ENCODE data around the gene NEK7. TPM values are rescaled to one million over a fixed set of nuclear protein-coding genes. Genes with fewer than 3 reads are reported as not detected.

NEK7 gene
- total and polyA plus RNA-seq, 4 experiments from 2014 or later = 53.5 to 63.8 (median 57.2) TPM

- no peak for DNase-seq
- H3K9me3 ChIP-seq (ENCODE audit: control insufficient read depth in 1 of 2, low read length in 2 of 2) = no peaks in the 10 kb centered on the region
- H3K4me3 Mint-ChIP-seq = peak overlapping the region in 3 of 8 donors; percentile 11 to 76 (median 48)
- H3K9me3 Mint-ChIP-seq = peaks cover 0 to 3% (median 0%) of the 10 kb centered on the region in 8 donors
- H3K36me3 Mint-ChIP-seq = peaks cover 0 to 19% of the 10 kb centered on the region in 2 donors
- POLR2A ChIA-PET (ENCODE audit: partially characterized antibody) = interaction anchor here (0.7 to 5.8 kb wide), 4 partner anchors 8 to 25 kb away, joined by 3 to 120 read pairs (median 5); no protein-coding TSS in a partner anchor
- H3K4me1 Mint-ChIP-seq = peaks cover 45 to 82% (median 63%) of the 10 kb centered on the region in 4 donors
- no peaks in the 10 kb centered on the region for H3K36me3 ChIP-seq (ENCODE audit: insufficient read depth, low read length)
- no peaks in the 10 kb centered on the region for H3K27me3 Mint-ChIP-seq
- intact Hi-C loops (cut with micrococcal nuclease) = no loop called here
- no peak overlapping the region for H3K4me3 ChIP-seq (ENCODE audit: low read length in 2 of 2)
- no peak overlapping the region for H3K27ac ChIP-seq (ENCODE audit: low read depth, low read length)
- peak overlapping the region; percentile 22 to 98 (median 74) for H3K27ac Mint-ChIP-seq
- H3K27me3 ChIP-seq (ENCODE audit: insufficient read depth, low read length) = no peaks in the 10 kb centered on the region
- CTCF ChIA-PET (ENCODE audit: partially characterized antibody) = no interaction called here
- H3K4me1 ChIP-seq (ENCODE audit: insufficient read depth, low read length) = peaks cover 76% of the 10 kb centered on the region
Measured at GRCh38 chr1:198160946-198161614, 4.3 kb downstream of the NEK7 start.

- Mint-ChIP-seq H3K27ac (peak overlapping the region in 4 of 7 donors; percentile 74 to 98 (median 79)), H3K4me3 (peak overlapping the region in 3 of 8 donors; percentile 41 to 76 (median 48)), H3K9me3 (peaks cover 0 to 3% (median 0%) of the 10 kb centered on the region in 8 donors), H3K4me1 (peaks cover 47 to 84% (median 66%) of the 10 kb centered on the region in 4 donors), H3K36me3 (peaks cover 0 to 14% of the 10 kb centered on the region in 2 donors), H3K27me3 (no peaks in the 10 kb centered on the region)
- no peak for DNase-seq
- Histone ChIP-seq H3K9me3 (ENCODE audit: control insufficient read depth in 1 of 2, low read length in 2 of 2) (no peaks in the 10 kb centered on the region), H3K4me3 (ENCODE audit: low read length in 2 of 2) (no peak overlapping the region), H3K36me3 (ENCODE audit: insufficient read depth, low read length) (no peaks in the 10 kb centered on the region), H3K27me3 (ENCODE audit: insufficient read depth, low read length) (no peaks in the 10 kb centered on the region), H3K4me1 (ENCODE audit: insufficient read depth, low read length) (peaks cover 82% of the 10 kb centered on the region), H3K27ac (ENCODE audit: low read depth, low read length) (no peak overlapping the region)
- ChIA-PET CTCF (ENCODE audit: partially characterized antibody) (no interaction called here), POLR2A (ENCODE audit: partially characterized antibody) (interaction anchor here (0.7 to 1.1 kb wide), 4 partner anchors 10 to 26 kb away, joined by 3 to 7 read pairs (median 3); no protein-coding TSS in a partner anchor)
- intact Hi-C loops (cut with micrococcal nuclease) = no loop called here
Measured at GRCh38 chr1:198161718-198162090, 4.9 kb downstream of the NEK7 start.

DNA sequence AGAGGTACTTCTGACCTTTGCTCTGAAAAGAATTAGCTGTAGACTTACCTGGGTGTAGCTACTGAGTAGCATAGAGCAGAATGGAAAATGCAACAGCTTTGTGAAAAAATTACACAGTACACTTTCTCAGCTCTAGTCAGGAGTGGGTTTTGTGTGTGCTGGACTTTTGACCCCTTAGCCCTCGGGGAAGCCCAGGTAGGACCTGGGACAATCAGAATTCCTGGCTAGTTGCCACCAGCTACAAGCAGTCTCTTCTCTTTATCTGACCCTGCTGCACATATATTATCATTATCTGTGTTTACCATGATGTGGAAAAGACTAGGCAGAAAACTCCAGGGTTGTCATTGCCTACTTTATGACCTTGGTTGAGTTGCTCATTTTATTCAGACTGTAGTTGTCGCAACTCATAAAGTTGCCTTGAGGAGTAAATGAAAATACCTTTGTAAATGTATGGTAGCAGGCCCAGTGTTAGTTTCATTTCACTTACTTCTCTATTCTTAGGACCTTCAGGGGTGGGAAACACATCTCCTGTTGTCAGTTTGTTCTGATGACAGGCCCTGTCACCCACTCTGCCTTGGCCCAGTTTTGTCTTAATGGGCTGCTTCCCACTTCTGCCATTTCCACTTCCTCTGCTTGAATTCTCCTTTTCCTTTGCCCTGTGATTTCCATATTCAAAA, 5.4 kb downstream of the NEK7 start:
- no peak overlapping the region for H3K27ac ChIP-seq (ENCODE audit: low read depth, low read length)
- peaks cover 0 to 3% (median 0%) of the 10 kb centered on the region in 8 donors for H3K9me3 Mint-ChIP-seq
- no peak for DNase-seq
- peaks cover 87% of the 10 kb centered on the region for H3K4me1 ChIP-seq (ENCODE audit: insufficient read depth, low read length)
- intact Hi-C loops (cut with micrococcal nuclease) = no loop called here
- H3K27ac Mint-ChIP-seq = peak overlapping the region in 6 of 7 donors; percentile 6 to 98 (median 58)
- ChIA-PET CTCF (ENCODE audit: partially characterized antibody) (no interaction called here), POLR2A (ENCODE audit: partially characterized antibody) (interaction anchor here (0.7 to 1.1 kb wide), 3 partner anchors 10 to 25 kb away, joined by 3 to 7 read pairs (median 3); no protein-coding TSS in a partner anchor)
- H3K9me3 ChIP-seq (ENCODE audit: control insufficient read depth in 1 of 2, low read length in 2 of 2) = no peaks in the 10 kb centered on the region
- H3K27me3 ChIP-seq (ENCODE audit: insufficient read depth, low read length) = no peaks in the 10 kb centered on the region
- no peaks in the 10 kb centered on the region for H3K27me3 Mint-ChIP-seq
- no peaks in the 10 kb centered on the region for H3K36me3 ChIP-seq (ENCODE audit: insufficient read depth, low read length)
- H3K4me3 ChIP-seq (ENCODE audit: low read length in 2 of 2) = no peak overlapping the region
- peak overlapping the region in 6 of 8 donors; percentile 27 to 74 (median 49) for H3K4me3 Mint-ChIP-seq
- H3K4me1 Mint-ChIP-seq = peaks cover 51 to 89% (median 71%) of the 10 kb centered on the region in 4 donors
- peaks cover 0 to 14% of the 10 kb centered on the region in 2 donors for H3K36me3 Mint-ChIP-seq

DNA sequence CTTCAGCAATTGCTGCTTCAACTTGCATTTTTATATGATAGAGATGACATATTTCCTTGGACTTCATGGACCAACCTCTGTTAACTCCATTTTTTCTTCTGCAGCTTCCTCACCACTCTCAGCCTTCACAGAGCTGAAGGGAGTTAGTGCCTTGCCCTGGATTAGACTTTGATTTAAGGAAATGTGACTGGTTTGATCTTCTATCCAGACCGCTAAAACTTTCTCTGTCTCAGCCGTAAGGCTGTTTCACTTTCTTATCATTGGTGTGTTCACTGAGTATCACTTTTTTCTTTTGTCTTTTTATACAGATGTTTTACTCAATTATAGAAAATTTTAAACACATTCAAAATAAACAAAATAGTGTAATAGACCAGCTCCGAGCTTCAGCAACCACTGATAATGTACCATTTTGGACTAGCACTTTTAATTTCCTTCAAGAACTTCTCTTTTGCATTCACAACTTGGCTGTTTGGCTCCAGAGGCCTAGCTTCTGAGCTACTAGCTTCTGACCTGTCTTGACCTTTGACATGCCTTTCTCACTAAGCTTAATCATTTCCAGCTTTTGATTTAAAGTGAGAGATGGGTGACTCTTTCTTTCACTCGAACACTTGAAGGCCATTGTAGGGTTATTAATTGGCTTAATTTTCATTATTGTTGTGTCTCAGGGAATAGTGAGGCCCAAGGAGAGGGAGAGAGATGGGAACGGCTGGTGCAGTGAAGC, 9.3 kb downstream of the NEK7 start:
- Histone ChIP-seq H3K36me3 (ENCODE audit: insufficient read depth, low read length) (no peaks in the 10 kb centered on the region), H3K4me1 (ENCODE audit: insufficient read depth, low read length) (peaks cover 97% of the 10 kb centered on the region), H3K27ac (ENCODE audit: low read depth, low read length) (peak overlapping the region; percentile 53), H3K9me3 (ENCODE audit: control insufficient read depth in 1 of 2, low read length in 2 of 2) (no peaks in the 10 kb centered on the region), H3K4me3 (ENCODE audit: low read length in 2 of 2) (peak overlapping the region; percentile 21 to 37), H3K27me3 (ENCODE audit: insufficient read depth, low read length) (no peaks in the 10 kb centered on the region)
- Mint-ChIP-seq H3K27me3 (no peaks in the 10 kb centered on the region), H3K36me3 (peaks cover 0 to 2% of the 10 kb centered on the region in 2 donors), H3K4me1 (peaks cover 67 to 90% (median 80%) of the 10 kb centered on the region in 4 donors), H3K27ac (peak overlapping the region; percentile 90 to 97 (median 92)), H3K4me3 (peak overlapping the region; percentile 63 to 90 (median 88)), H3K9me3 (no peaks in the 10 kb centered on the region)
- intact Hi-C loops (cut with micrococcal nuclease) = loop anchor here (1.0 kb wide), 1 partner anchor 10 kb away; no protein-coding TSS in a partner anchor
- ChIA-PET CTCF (ENCODE audit: partially characterized antibody) (interaction anchor here (1.6 to 3.8 kb wide), 4 partner anchors 8 to 27 kb away, joined by 4 to 19 read pairs (median 12); partner anchors contain the start of gene NEK7), POLR2A (ENCODE audit: partially characterized antibody) (interaction anchor here (1.1 to 8.6 kb wide), 8 partner anchors 8 to 516 kb away, joined by 3 to 120 read pairs (median 5); partner anchors contain the start of gene NEK7)
- peak; percentile 51 to 68 (median 57) for DNase-seq

- H3K4me1 ChIP-seq (ENCODE audit: insufficient read depth, low read length) = peaks cover 96% of the 10 kb centered on the region
- no peaks in the 10 kb centered on the region for H3K36me3 ChIP-seq (ENCODE audit: insufficient read depth, low read length)
- H3K27me3 Mint-ChIP-seq = no peaks in the 10 kb centered on the region
- peak overlapping the region; percentile 43 to 90 (median 76) for H3K4me3 Mint-ChIP-seq
- H3K4me3 ChIP-seq (ENCODE audit: low read length in 2 of 2) = peak overlapping the region in 1 of 2 donors; percentile 37
- ChIA-PET CTCF (ENCODE audit: partially characterized antibody) (interaction anchor here (1.1 to 3.8 kb wide), 4 partner anchors 9 to 29 kb away, joined by 3 to 19 read pairs (median 6); no protein-coding TSS in a partner anchor), POLR2A (ENCODE audit: partially characterized antibody) (interaction anchor here (1.0 to 8.6 kb wide), 8 partner anchors 9 to 455 kb away, joined by 3 to 120 read pairs (median 6); partner anchors contain the start of gene NEK7)
- peaks cover 0 to 2% of the 10 kb centered on the region in 2 donors for H3K36me3 Mint-ChIP-seq
- no peaks in the 10 kb centered on the region for H3K27me3 ChIP-seq (ENCODE audit: insufficient read depth, low read length)
- H3K27ac Mint-ChIP-seq = peak overlapping the region; percentile 80 to 94 (median 90)
- H3K4me1 Mint-ChIP-seq = peaks cover 66 to 87% (median 79%) of the 10 kb centered on the region in 4 donors
- H3K9me3 Mint-ChIP-seq = no peaks in the 10 kb centered on the region
- peak in 1 of 5 donors; percentile 31 for DNase-seq
- peak overlapping the region; percentile 53 for H3K27ac ChIP-seq (ENCODE audit: low read depth, low read length)
- H3K9me3 ChIP-seq (ENCODE audit: control insufficient read depth in 1 of 2, low read length in 2 of 2) = no peaks in the 10 kb centered on the region
- intact Hi-C loops (cut with micrococcal nuclease) = loop anchor here (1.0 kb wide), 3 partner anchors 8 to 12 kb away; no protein-coding TSS in a partner anchor
Measured at GRCh38 chr1:198166900-198167299, 10.1 kb downstream of the NEK7 start.

DNA sequence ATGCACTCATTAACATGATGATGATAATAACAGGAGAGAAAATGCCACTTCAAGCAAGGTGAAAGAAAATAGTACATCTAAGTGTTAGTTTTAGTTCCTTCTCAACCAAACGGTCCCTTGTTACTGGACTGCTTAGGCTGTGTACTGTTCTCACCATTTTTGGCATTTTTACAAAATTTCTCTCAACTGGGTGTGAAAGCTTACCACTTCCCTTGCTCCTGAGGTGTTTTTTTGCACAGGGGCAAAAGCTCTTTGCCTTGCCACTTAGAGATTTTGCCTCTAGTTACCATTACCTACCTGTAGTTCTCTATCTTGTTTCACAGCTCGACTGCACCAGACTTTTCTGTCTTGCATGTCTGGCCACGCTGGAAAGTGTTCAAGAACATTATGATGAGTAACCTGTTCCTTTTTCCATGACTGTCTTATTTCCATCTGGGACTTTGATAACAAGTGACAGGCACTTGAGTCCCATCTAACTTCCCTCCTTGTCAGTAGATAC, 10.7 kb downstream of the NEK7 start:
- H3K27me3 ChIP-seq (ENCODE audit: insufficient read depth, low read length) = no peaks in the 10 kb centered on the region
- peaks cover 65 to 87% (median 78%) of the 10 kb centered on the region in 4 donors for H3K4me1 Mint-ChIP-seq
- peaks cover 96% of the 10 kb centered on the region for H3K4me1 ChIP-seq (ENCODE audit: insufficient read depth, low read length)
- CTCF ChIA-PET (ENCODE audit: partially characterized antibody) = interaction anchor here (1.1 to 3.8 kb wide), 4 partner anchors 9 to 29 kb away, joined by 3 to 19 read pairs (median 6); no protein-coding TSS in a partner anchor
- H3K27ac ChIP-seq (ENCODE audit: low read depth, low read length) = peak overlapping the region; percentile 53
- H3K27me3 Mint-ChIP-seq = no peaks in the 10 kb centered on the region
- no peak overlapping the region for H3K4me3 ChIP-seq (ENCODE audit: low read length in 2 of 2)
- intact Hi-C loops (cut with micrococcal nuclease) = loop anchor here (1.0 kb wide), 2 partner anchors 8 to 12 kb away; no protein-coding TSS in a partner anchor
- H3K27ac Mint-ChIP-seq = peak overlapping the region; percentile 80 to 94 (median 90)
- POLR2A ChIA-PET (ENCODE audit: partially characterized antibody) = interaction anchor here (0.6 to 8.6 kb wide), 8 partner anchors 8 to 233 kb away, joined by 3 to 120 read pairs (median 4); partner anchors contain the start of gene NEK7
- H3K4me3 Mint-ChIP-seq = peak overlapping the region; percentile 43 to 90 (median 76)
- DNase-seq = peak; percentile 54 to 77 (median 60)
- no peaks in the 10 kb centered on the region for H3K9me3 Mint-ChIP-seq
- no peaks in the 10 kb centered on the region for H3K36me3 ChIP-seq (ENCODE audit: insufficient read depth, low read length)
- peaks cover 0 to 2% of the 10 kb centered on the region in 2 donors for H3K36me3 Mint-ChIP-seq
- no peaks in the 10 kb centered on the region for H3K9me3 ChIP-seq (ENCODE audit: control insufficient read depth in 1 of 2, low read length in 2 of 2)
